H54 (cell line): Measurements from ENCODE around the gene ALDH5A1.

ENCODE experiments used
- DNase-seq: peaks from one replicate; pipeline ENCODE4 v3.0.0; 2011; ENCODE audit warnings: low spot score, mixed read lengths; ENCODE audit not compliant: insufficient read length
- FAIRE-seq: peaks from 3 replicates; lab custom pipeline; 2011; peaks lifted over from hg19 to GRCh38; lab: Jason Lieb, UNC
- POLR2A ChIP-seq: IDR thresholded peaks from 2 replicates; pipeline ENCODE4 v1.6.1; 2011; ENCODE audit warnings: low read depth, mild to moderate bottlenecking, low read length

The ALDH5A1 gene

DNA sequence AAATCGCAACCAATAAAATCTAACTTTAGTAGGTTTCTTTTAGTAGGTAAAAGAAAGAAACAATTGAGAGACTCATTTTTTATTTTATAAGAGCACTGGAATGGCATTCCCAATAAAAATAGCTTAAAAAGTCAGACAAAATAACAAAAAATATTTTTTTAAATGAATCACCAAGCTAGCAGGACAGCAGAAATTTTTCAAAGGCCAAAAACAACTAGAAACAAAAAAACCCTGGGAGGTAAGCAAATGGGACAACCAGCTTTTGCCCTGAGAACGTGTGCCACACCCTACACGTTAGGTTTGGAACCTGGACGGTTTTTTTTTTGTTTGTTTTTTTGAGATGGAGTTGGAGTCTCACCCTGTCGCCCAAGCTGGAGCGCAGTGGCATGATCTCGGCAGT is 25.0 kb upstream of the ALDH5A1 start:
- no peak for TF ChIP-seq POLR2A
- FAIRE-seq (no peak), DNase-seq (no peak)

- no peak for TF ChIP-seq POLR2A
- no peak for FAIRE-seq
Observed at GRCh38 chr6:24472181-24472580, 22.6 kb upstream of the ALDH5A1 start.

GRCh38 chr6:24476631-24477030 is 18.1 kb upstream of the ALDH5A1 start:
- no peak for FAIRE-seq
- TF ChIP-seq POLR2A: no peak

More at GRCh38 chr6:24472181-24472580, 22.6 kb upstream of the ALDH5A1 start:
- no peak for DNase-seq

DNA sequence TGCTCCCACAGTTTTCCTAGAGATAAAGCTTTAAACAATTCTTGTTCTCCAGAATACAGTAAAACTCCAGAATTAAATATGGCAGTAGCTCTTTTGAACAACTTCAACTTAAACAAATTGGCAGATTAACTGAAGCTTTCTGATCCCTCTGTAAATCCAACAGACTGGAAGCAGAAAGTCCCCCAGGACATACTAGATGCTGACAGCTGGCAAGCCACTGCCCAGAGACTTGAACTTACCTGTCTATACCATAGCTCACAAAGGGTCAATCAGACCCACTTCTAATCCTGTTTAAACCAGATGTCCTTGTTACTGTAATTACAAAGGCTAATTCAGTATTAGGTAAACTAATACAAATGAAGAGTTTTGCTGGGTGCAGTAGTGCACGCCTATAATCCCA is 17.7 kb upstream of the ALDH5A1 start:
- no peak for TF ChIP-seq POLR2A
- no peak for FAIRE-seq
- no peak for DNase-seq

More at GRCh38 chr6:24476631-24477030, 18.1 kb upstream of the ALDH5A1 start:
- no peak for DNase-seq

DNA sequence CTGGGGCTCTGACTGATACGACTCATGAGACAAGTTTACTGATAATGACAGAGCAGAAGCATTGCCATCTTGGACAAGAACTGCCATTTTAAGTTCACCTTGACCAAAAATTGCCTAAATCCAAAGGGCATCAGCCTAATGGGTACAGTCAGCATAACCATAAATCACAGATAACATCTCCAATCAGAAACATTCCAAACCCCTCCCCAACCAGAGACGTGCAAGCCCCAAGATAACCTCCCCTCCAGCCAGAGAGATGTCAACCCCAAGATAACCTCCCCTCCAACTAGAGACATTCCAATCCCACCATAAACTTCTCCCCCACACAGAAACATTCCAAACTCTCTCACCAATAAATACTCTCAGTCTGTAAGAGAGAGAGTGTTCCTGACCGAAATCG is 15.9 kb upstream of the ALDH5A1 start:
- no peak for FAIRE-seq
- TF ChIP-seq POLR2A: no peak
- DNase-seq: no peak

- no peak for DNase-seq
- TF ChIP-seq POLR2A: no peak
- no peak for FAIRE-seq
Observed at GRCh38 chr6:24480705-24481104, 14.1 kb upstream of the ALDH5A1 start.

DNA sequence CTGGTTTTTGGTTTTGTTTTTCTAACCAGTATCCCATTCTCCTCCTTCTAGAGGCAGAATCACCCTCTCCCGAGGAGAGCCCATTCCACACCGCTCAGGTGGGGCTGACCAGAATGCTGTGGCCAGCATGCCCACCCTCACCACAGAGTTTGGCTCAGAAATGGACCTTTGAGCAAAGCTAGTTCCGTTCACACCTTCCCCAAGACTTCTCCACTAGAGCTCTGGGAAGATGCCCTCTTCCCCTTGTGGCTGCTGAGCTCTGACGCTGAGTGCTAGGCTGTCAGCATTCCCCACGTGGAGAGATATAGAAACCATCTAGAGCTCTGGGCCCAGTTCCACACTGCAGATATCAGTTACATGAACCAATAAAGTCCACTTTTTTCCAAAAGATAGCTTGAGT is 13.3 kb upstream of the ALDH5A1 start:
- no peak for DNase-seq
- no peak for TF ChIP-seq POLR2A
- FAIRE-seq: no peak

GRCh38 chr6:24484657-24485323 is 10.0 kb upstream of the ALDH5A1 start:
- FAIRE-seq: no peak
- no peak for DNase-seq
- TF ChIP-seq POLR2A: no peak

GRCh38 chr6:24486065-24486464 is 8.7 kb upstream of the ALDH5A1 start:
- TF ChIP-seq POLR2A: no peak
- FAIRE-seq (no peak), DNase-seq (no peak)

GRCh38 chr6:24489470-24489869 is 5.3 kb upstream of the ALDH5A1 start, which contains the start of gene GPLD1:
GPLD1 (minus strand) TSS chr6:24489578; CDS start chr6:24489511, 67 bp downstream.
- TF ChIP-seq POLR2A: no peak
- DNase-seq (no peak), FAIRE-seq (no peak)

GRCh38 chr6:24489881-24490280 is 4.9 kb upstream of the ALDH5A1 start:
- no peak for FAIRE-seq
- TF ChIP-seq POLR2A: no peak

GRCh38 chr6:24490948-24491347 is 3.8 kb upstream of the ALDH5A1 start:
- FAIRE-seq (no peak), DNase-seq (no peak)
- no peak for TF ChIP-seq POLR2A

More at GRCh38 chr6:24489881-24490280, 4.9 kb upstream of the ALDH5A1 start:
- DNase-seq: no peak

- no peak for DNase-seq
- no peak for TF ChIP-seq POLR2A
- no peak for FAIRE-seq
Observed at GRCh38 chr6:24492475-24492874, 2.3 kb upstream of the ALDH5A1 start.

- TF ChIP-seq POLR2A: no peak
- FAIRE-seq (no peak), DNase-seq (no peak)
Observed at GRCh38 chr6:24493945-24494820, 586 bp upstream of the ALDH5A1 start.
